Choroid plexus epithelial cell (primary cell): ENCODE measurements around the gene SOCS1.

Experiments used
- DNase-seq: peaks from one replicate; pipeline ENCODE4 v3.0.0-alpha.2; 2010; ENCODE audit warnings: low read depth
- H3K4me3 ChIP-seq: 2 replicates; pipeline ENCODE4 v1.5.1; 2011; ENCODE audit warnings: low read depth, mild to moderate bottlenecking, control low read depth, low read length, moderate library complexity
- TF ChIP-seq, protein P1 (sequence below): conservative IDR thresholded peaks from 2 replicates; pipeline ENCODE4 v1.5.1; 2011; ENCODE audit warnings: low read depth, mild to moderate bottlenecking, control low read depth, inconsistent platforms, low read length, moderate library complexity

SOCS1 gene

DNA sequence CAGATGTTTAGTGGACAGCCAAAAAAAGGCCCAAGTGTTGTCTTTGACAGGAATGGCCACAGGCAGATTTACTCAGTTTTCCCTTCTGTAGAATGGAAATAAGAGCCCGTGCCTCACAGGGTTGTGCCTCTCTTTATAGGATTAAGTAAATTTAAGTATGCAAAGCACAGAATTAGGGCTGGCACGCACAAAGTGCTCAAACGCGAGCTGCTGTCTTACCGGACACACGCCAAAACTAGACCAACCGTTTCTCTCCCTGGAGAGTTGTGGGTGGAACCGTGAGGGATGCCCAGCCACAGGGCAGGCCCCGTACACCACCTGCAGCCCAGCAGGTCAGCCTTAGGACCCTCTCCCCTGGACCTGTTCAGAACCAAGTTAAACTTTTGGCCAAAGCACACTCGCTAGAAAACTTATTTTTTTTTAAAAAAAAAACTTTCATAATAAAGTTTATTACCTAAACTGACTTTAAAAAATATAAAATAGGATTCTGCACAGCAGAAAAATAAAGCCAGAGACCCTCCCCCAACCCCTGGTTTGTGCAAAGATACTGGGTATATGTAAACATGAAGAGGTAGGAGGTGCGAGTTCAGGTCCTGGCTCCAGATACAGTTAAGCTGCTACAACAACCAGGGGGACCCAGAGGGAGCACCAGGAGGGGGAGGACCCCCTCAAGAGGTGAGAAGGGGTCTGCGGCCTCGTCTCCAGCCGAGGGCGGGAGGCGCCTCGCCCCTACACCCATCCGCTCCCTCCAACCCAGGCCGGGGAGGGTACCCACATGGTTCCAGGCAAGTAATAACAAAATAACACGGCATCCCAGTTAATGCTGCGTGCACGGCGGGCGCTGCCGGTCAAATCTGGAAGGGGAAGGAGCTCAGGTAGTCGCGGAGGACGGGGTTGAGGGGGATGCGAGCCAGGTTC lies 1.8 kb downstream of the SOCS1 start:
- TF ChIP-seq, protein P1, sequence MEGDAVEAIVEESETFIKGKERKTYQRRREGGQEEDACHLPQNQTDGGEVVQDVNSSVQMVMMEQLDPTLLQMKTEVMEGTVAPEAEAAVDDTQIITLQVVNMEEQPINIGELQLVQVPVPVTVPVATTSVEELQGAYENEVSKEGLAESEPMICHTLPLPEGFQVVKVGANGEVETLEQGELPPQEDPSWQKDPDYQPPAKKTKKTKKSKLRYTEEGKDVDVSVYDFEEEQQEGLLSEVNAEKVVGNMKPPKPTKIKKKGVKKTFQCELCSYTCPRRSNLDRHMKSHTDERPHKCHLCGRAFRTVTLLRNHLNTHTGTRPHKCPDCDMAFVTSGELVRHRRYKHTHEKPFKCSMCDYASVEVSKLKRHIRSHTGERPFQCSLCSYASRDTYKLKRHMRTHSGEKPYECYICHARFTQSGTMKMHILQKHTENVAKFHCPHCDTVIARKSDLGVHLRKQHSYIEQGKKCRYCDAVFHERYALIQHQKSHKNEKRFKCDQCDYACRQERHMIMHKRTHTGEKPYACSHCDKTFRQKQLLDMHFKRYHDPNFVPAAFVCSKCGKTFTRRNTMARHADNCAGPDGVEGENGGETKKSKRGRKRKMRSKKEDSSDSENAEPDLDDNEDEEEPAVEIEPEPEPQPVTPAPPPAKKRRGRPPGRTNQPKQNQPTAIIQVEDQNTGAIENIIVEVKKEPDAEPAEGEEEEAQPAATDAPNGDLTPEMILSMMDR = peak; percentile 3
- no peak for DNase-seq
- H3K4me3 ChIP-seq = peak overlapping the region; percentile 84

DNA sequence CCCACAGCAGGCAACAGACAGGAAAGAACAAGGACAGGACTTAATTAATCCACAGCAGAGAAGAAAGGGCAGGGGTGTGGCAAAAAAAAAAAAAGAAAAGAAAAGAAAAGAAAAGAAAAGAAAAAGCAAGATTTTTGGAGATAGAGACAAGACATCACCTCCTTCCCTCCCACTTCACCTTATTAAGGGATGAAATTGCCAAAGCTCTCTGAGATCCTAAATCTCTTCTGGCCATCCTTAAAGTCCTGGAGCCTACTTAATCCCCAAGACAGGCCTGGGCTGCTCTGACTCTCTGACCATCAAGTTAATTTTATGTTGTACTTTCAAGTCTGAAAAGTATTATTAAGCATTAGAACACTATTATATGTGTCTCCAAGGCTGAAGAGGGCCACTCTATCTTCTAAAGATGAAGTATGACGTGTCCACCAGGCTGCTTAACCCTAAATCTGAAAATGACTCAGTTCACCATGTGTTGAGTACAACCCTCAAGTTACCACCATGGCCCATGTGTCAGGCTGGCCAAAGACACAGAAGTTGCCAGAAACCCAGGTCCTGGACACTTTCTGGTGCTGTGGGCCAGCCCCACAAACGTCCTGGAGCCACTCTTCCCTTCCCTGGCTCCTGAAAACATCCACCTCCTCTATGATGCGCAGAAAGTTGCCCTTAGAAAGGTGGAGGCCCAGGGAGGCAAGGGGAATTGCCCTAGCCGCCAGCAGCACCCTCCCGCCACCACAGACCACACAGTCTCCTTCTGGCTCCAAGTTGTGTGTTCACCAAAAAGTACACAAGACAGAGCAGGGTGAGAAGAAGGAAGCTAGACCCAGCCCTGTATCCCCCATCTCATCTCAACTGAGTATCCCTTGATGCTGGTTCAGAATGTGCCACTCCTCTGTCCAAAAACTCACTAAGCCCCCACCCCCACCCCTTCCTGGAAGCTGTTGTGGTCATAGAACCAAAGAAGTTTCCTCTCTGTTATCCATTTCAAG lies 2.7 kb downstream of the SOCS1 start:
- H3K4me3 ChIP-seq = peak overlapping the region; percentile 84
- TF ChIP-seq, protein P1 = no peak
- peak; percentile 30 for DNase-seq

DNA sequence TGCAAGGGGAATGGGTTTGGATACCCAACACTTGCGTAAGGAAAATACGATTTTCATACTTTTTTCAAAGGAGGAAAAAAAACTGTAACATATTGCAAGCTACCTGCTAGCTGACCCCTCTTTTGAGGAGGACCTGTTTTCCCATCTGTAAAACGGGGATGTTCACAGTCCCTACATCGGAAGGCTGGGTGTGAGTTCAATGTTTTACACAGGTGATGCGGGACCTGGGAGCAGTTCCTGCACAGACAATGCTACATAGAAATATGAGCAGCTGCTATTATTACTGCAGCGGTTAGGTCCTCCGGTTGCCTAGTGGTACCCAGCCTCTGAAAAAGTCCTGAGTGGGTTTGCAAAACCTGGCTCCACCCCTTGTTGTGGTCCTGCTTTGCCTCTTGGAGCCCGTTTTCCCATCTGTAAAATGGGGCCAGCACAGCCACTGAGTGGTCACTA lies 3.5 kb downstream of the SOCS1 start:
- TF ChIP-seq, protein P1 = no peak
- H3K4me3 ChIP-seq = no peak overlapping the region
- no peak for DNase-seq

DNA sequence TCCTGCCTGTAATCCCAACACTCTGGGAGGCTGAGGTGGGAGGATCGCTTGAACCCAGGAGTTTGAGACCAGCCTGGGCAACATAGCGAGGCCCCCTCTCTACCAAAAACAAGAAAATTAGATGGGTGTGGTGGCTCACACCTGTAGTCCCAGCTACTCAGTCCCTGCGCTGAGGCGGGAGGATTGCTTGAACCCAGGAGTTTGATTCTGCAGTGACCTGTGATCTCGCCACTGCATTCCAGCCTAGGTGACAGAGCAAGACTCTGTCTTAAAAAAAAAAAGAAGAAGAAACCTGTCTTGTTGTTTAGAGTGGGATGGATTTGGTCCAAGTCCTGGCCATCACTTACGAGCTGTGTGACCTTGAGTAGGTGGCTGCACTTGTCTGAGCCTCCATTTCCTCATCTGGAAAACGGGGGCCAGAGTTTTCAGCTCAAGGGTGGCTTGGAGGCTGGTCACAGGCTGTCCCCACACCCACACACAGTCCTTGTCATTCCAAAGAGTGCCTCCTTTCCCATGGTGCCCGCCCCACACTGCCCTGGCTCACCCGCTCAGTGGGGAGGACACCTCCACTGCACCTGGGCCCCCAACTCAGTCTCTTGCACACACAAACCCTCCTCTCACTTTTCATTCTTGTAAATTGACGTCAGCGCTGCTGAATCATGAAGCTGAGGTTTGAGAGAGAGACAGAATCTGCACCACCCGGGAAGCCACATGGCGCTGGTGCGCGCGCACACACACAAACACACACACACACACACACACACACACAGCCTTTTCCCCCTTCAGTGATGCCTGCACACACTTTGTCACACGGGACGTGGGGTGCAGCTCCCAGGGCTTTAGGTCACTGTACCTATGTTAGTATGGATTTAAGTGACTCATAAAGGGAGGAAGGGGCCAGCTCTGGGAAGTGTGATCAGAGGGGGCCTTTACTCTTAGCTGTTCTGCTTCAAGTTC lies 4.2 kb downstream of the SOCS1 start:
- no peak overlapping the region for H3K4me3 ChIP-seq
- peak; percentile 87 for DNase-seq
- TF ChIP-seq, protein P1 = no peak

DNA sequence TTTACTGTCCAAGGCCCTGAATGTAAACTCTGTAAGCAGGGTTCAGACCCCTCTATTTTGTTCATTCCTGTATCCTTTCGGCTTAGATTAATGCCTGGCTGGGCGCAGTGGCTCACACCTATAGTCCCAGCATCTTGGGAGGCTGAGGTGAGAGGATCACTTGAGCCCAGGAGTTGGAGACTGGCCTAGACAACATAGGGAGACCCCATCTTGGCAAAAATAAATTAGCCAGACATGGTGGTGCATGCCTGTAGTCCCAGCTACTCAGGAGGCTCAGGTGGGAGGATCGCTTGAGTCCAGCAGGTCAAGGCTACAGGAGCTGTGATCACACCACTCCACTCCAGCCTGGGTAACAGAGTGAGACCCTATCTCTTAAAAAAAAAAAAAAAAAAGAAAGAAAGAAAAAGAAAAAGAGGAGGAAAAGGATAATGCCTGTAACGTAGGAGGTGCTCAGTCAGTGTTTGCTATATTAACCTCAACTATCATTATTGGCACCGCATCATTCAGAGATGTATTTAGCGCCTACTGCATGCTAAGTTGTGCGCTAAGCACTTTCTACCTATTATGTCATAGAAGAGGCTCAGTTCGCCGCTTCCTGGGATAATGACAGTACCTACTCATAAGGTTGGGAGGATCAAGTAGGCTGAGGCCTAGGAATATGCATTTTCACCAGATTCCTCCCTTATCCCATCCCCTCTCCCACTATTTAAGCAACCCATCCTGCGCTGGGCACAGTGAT lies 5.0 kb downstream of the SOCS1 start:
- H3K4me3 ChIP-seq = no peak overlapping the region
- DNase-seq = no peak
- TF ChIP-seq, protein P1 = no peak
